ENCODE results near the gene ZNF423.

Gene ZNF423

DNA sequence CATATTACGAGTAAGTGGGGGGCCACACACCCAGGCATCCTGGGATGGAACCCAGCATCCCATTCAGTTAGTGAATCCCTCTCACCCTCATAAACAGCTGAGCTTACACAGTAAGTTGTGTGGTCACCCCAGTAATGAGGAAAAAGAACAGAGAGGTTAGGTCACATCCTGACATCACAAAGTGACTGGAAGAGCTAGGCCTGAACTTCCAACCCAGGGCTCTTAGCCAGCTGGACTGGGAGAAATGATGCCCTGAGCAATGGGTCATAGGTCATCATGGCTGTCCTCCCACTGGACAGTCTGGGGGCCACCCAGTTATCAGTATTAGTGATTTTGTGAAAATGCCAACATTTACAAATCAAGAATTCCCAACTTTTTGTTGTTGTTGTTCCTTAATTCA is 205.3 kb downstream of the ZNF423 start:
- Histone ChIP-seq H3K27me3 (no peaks in the 10 kb centered on the region), H3K36me3 (peaks cover 18% of the 10 kb centered on the region), H3K4me2 (no peak overlapping the region), H4K20me1 (no peaks in the 10 kb centered on the region), H3K4me1 (peaks cover 19% of the 10 kb centered on the region), H3K27ac (no peak overlapping the region), H3K9ac (no peak overlapping the region), H3K9me3 (peaks cover 37% of the 10 kb centered on the region), H3K4me3 (no peak overlapping the region)
- TF ChIP-seq Cebpa-rat (IDR thresholded peaks at IDR 0.05) = no peak

DNA sequence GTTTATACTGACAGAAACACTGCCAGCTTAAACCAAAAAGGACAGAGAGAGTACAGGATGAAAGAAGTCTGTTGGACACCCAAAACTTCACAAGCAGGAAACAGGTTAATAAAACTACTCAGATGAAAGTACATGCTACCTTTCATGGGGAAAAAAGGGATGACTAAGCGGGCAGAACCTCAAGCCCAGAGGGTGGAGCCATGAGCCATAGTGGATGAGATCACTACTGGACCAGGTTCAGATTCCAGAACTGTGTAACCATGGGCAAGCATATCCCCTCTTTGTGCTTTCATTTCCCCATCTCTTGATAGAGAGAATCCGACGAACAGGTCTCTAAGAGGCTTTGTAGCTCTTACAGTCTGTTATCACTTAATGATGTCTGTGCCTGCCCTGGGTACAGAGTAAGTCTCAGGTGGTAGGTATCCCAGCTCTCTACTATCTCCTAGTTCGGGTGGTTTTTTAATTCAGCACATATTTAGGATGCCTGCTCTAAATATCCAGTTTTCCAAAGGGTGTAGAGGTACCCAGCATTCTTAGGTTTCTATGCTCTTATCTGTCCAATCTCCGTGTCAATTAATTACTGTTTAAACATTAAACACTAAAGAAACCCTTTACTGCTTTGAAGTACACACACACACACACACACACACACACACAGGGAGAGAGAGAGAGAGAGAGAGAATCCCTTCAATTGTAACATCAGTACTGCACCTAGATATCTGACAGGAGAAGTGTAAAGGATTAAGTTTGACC is 206.7 kb downstream of the ZNF423 start:
- Histone ChIP-seq H3K27me3 (no peaks in the 10 kb centered on the region), H4K20me1 (no peaks in the 10 kb centered on the region), H3K9me3 (peaks cover 44% of the 10 kb centered on the region), H3K36me3 (peaks cover 28% of the 10 kb centered on the region), H3K4me3 (no peak overlapping the region), H3K4me1 (peaks cover 20% of the 10 kb centered on the region), H3K27ac (no peak overlapping the region; the same call in 1 of the 2 replicates), H3K4me2 (no peak overlapping the region), H3K9ac (no peak overlapping the region)
- TF ChIP-seq Cebpa-rat (IDR thresholded peaks at IDR 0.05) = no peak

DNA sequence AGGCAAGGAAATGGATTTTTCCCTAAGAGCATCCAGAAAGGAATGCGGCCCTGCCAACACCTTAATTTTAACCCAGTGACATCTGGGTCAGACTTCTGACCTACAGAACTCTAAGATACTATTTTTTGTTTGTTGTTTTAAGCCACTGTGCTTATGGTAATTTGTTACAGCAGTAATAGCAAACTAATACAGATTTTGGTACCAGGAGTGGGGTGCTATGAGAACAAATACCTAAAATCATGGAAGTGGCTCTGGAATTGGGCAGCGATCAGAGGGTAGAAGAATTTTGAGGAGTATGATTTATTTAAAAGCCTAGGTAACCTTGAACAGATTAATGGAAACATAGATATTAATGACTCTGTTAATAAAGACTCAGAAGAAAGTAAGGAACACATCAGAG is 208.2 kb downstream of the ZNF423 start:
- no peak overlapping the region for H3K4me2 ChIP-seq
- no peak overlapping the region for H3K9ac ChIP-seq
- H3K27me3 ChIP-seq = no peaks in the 10 kb centered on the region
- peaks cover 24% of the 10 kb centered on the region for H3K4me1 ChIP-seq
- no peak for TF ChIP-seq Cebpa-rat (IDR thresholded peaks at IDR 0.05)
- peaks cover 44% of the 10 kb centered on the region for H3K9me3 ChIP-seq
- H3K4me3 ChIP-seq = no peak overlapping the region; the same call in 1 of the 2 replicates
- no peak overlapping the region for H3K27ac ChIP-seq
- H4K20me1 ChIP-seq = no peaks in the 10 kb centered on the region
- peaks cover 28% of the 10 kb centered on the region for H3K36me3 ChIP-seq

DNA sequence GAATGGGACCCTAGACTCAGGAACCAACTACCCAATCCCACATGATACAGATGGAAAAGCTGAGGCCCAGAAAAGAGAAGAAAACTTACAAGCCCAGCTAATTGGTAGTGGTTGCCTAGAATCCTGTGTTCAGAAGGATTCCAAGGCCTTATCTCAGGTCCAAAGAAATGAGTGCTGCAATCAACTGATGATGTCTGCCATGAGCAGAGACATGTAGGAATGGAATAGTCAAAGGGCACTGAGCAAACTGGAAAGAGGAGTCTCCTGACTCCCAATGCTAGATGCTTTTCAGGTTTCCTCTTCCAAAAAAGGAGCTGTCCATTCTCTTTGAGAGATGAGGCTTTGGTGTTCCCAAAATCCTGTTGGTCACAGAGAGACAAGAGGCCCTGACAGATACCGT is 210.6 kb downstream of the ZNF423 start:
- no peak overlapping the region for H3K4me2 ChIP-seq
- H3K27ac ChIP-seq = no peak overlapping the region
- peaks cover 28% of the 10 kb centered on the region for H3K36me3 ChIP-seq
- peaks cover 40% of the 10 kb centered on the region for H3K4me1 ChIP-seq
- TF ChIP-seq Cebpa-rat (IDR thresholded peaks at IDR 0.05) = no peak
- no peak overlapping the region for H3K4me3 ChIP-seq
- peaks cover 44% of the 10 kb centered on the region for H3K9me3 ChIP-seq
- H4K20me1 ChIP-seq = no peaks in the 10 kb centered on the region
- H3K9ac ChIP-seq = no peak overlapping the region
- no peaks in the 10 kb centered on the region for H3K27me3 ChIP-seq

DNA sequence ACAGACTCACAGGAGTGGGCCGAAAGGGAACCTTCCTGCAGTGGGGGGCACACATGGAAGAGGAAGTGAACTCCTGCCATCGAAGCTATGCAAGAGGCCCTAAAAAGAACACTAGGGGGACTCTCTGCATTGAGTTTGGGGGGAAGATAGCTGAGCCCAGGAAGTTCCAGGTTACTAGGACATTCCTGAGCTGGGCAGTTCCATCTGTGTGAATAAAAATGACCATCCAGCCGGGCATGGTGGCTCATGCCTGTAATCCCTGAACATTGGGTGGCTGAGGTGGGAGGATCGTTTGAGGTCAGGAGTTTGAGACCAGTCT is 211.8 kb downstream of the ZNF423 start:
- no peak overlapping the region for H3K9ac ChIP-seq
- H3K27ac ChIP-seq = no peak overlapping the region
- H3K27me3 ChIP-seq = no peaks in the 10 kb centered on the region
- peaks cover 43% of the 10 kb centered on the region for H3K9me3 ChIP-seq
- H4K20me1 ChIP-seq = no peaks in the 10 kb centered on the region
- peak overlapping the region; percentile 27; the same call in 1 of the 2 replicates for H3K4me2 ChIP-seq
- H3K4me3 ChIP-seq = no peak overlapping the region
- peaks cover 28% of the 10 kb centered on the region for H3K36me3 ChIP-seq
- no peak for TF ChIP-seq Cebpa-rat (IDR thresholded peaks at IDR 0.05)
- H3K4me1 ChIP-seq = peaks cover 52% of the 10 kb centered on the region

DNA sequence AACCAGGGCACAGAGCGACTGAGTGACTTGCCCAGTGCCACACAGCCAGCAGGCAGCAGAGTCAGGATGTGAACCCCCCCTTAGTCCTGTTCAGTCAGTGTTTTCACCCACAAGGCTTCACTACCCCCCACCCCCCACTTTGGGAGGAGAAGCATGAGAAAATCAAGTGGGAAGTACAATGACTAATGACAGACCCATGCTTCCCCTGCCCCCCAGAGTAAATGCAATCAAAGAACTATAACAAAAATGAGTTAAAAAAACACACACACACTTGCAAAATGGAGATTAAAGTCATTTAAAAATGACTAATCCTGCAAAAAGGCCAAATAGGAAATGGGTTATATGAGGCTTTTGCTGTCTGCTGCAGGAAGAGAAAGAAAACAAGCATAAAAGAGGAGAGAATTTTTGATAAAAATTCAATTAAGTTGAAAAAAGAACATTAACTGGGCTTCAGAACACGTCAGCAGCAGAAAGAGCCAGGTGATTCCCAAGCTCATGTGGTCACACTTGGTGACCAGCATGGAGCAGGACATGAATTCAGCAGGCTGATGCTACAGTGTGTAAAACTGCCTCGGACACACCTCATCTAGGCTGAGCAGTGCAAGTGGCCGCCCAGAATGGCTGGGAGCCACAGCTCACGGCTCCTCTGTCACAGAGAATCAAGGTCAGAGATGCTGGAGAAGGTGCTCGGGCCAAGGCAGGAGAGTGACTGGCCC is 212.3 kb downstream of the ZNF423 start:
- Histone ChIP-seq H3K4me3 (no peak overlapping the region), H3K27ac (no peak overlapping the region), H3K4me1 (peaks cover 57% of the 10 kb centered on the region), H3K9ac (no peak overlapping the region), H3K36me3 (peaks cover 28% of the 10 kb centered on the region), H3K9me3 (peaks cover 37% of the 10 kb centered on the region), H3K4me2 (peak overlapping the region; percentile 27; the same call in 1 of the 2 replicates), H4K20me1 (no peaks in the 10 kb centered on the region), H3K27me3 (no peaks in the 10 kb centered on the region)
- TF ChIP-seq Cebpa-rat (IDR thresholded peaks at IDR 0.05) = no peak

DNA sequence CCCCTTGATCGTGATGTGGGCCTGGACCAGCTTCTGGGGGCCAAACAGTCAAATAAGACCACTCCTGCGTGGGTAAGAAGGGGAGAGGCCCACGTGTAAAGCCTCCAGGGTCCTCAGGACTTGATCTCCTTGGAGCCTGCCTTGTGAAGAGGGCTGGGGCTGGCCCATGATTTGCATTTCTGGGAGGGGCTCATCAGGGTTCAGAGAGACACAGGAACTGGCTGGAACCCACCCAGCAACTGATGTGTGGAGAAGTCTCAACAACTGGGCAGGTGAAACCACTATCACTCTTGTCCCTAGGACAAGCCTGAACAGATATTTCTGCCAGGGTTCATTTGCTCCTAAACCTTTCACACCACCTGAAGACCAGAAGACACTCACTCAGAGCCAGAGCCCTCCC is 214.7 kb downstream of the ZNF423 start:
- Histone ChIP-seq H3K9ac (peak overlapping the region; percentile 77), H3K4me1 (peaks cover 80% of the 10 kb centered on the region), H3K27ac (peak overlapping the region; percentile 89)

DNA sequence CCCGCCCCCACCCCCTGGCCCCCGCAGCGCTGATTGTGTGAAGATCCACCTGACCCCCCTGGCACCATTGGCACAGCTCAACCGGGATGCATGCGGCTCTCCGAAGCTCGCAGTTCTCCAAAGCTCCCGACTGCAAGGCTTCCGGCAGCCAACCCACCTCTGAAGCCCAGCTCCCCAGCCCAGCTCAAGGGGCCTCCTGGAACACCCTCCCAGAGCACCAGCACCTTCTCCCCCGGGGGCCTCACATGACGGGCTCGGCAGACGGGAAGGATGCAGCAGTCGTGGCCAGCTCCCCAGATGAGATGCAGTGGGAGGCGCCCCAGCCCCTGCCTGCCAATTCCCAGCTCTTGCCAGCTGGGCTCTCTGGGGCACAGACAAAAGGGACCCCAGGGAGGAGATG is 215.3 kb downstream of the ZNF423 start:
- H3K4me3 ChIP-seq = peak overlapping the region; percentile 60
- H4K20me1 ChIP-seq = no peaks in the 10 kb centered on the region
- H3K9me3 ChIP-seq = peaks cover 7% of the 10 kb centered on the region
- peak overlapping the region; percentile 77 for H3K9ac ChIP-seq
- H3K27ac ChIP-seq = peak overlapping the region; percentile 89
- H3K4me2 ChIP-seq = peak overlapping the region; percentile 86
- no peak for TF ChIP-seq Cebpa-rat (IDR thresholded peaks at IDR 0.05)
- H3K4me1 ChIP-seq = peaks cover 87% of the 10 kb centered on the region
- H3K36me3 ChIP-seq = peaks cover 37% of the 10 kb centered on the region
- H3K27me3 ChIP-seq = no peaks in the 10 kb centered on the region

More for the DNA sequence above, 214.7 kb downstream of the ZNF423 start:
- Histone ChIP-seq H3K4me2 (peak overlapping the region; percentile 86), H3K36me3 (peaks cover 37% of the 10 kb centered on the region), H3K9me3 (peaks cover 14% of the 10 kb centered on the region), H4K20me1 (no peaks in the 10 kb centered on the region), H3K4me3 (peak overlapping the region; percentile 60), H3K27me3 (no peaks in the 10 kb centered on the region)
- no peak for TF ChIP-seq Cebpa-rat (IDR thresholded peaks at IDR 0.05)

DNA sequence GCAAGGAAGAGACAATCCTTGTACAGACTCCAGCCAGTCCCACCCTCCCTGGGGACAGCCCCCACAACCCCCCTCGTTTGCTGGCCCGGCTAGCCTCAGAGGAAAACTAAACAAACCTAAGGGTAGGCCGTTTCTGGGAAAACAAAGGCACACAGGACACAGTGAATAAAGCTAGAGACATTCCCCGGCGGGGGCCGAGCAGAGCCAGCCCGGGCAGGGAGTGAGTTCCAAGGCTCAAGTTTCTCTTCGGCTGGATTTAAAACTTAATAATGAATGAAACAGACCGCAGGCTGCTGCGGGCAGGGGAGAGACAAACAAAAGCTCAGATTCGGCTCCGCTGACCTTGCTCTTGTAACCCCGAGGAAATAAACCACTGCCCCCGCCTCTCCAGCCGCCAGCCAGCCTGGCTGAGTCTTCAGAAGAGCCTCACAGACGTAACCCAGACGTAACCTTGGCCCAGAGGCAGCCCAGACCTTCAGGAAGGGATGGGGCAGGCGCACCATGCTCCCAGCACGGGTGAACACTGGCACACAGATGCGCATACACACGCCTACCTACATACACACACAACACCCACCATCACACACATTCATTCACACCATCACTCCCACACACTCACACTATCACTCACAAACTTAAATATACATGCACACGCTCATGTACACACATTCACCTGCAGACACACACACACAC is 216.0 kb downstream of the ZNF423 start:
- no peak for TF ChIP-seq Cebpa-rat (IDR thresholded peaks at IDR 0.05)
- H3K4me2 ChIP-seq = peak overlapping the region; percentile 86
- H3K4me1 ChIP-seq = peaks cover 94% of the 10 kb centered on the region
- H3K27me3 ChIP-seq = no peaks in the 10 kb centered on the region
- H3K9ac ChIP-seq = peak overlapping the region; percentile 77
- H3K27ac ChIP-seq = peak overlapping the region; percentile 89
- H3K9me3 ChIP-seq = peaks cover under 1% of the 10 kb centered on the region; the same call in 1 of the 2 replicates
- peaks cover 37% of the 10 kb centered on the region for H3K36me3 ChIP-seq
- no peaks in the 10 kb centered on the region for H4K20me1 ChIP-seq
- H3K4me3 ChIP-seq = peak overlapping the region; percentile 60

Measured in BLaER1 (cell line).